ENCODE results near the gene DEPDC1B.

DNA sequence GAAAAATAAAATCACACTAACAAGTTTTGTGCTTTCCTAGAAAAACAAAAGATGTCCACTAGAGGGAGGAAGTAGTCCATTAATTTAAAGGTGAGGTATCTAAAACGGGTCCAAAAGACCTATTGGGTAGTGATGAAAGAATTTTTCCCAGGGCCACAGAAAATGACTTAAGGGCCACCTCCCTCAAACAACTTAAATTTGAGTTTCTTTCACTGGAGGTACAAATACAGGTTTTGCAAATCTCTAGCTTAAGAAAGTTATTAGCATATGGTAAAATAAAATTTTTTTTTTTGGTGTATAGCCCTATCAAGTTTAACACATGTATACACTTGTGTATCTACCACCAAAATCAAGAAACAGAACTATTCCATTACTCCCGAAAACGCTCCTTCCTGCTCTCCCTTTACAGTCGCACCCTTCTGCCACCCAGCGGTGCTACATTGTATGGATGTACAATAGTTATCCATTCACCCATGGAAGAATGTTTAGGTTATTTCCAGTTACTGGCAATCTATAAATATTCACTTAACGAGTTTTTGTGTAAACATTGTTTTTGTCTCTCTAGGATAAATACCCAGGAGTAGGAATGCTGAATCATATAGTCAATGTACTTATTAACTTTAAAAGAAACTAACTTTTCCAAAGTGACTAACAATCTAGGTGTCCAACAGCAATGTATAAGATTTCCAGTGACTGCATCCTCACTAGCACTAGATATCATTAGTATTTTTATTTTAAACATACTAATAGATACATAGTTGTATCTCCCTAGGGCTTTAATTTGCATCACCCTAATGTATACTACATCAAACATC is 21.9 kb downstream of the DEPDC1B start:
- TF ChIP-seq, protein P1, sequence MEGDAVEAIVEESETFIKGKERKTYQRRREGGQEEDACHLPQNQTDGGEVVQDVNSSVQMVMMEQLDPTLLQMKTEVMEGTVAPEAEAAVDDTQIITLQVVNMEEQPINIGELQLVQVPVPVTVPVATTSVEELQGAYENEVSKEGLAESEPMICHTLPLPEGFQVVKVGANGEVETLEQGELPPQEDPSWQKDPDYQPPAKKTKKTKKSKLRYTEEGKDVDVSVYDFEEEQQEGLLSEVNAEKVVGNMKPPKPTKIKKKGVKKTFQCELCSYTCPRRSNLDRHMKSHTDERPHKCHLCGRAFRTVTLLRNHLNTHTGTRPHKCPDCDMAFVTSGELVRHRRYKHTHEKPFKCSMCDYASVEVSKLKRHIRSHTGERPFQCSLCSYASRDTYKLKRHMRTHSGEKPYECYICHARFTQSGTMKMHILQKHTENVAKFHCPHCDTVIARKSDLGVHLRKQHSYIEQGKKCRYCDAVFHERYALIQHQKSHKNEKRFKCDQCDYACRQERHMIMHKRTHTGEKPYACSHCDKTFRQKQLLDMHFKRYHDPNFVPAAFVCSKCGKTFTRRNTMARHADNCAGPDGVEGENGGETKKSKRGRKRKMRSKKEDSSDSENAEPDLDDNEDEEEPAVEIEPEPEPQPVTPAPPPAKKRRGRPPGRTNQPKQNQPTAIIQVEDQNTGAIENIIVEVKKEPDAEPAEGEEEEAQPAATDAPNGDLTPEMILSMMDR (conservative IDR thresholded peaks at IDR 0.05; ENCODE audit: low read length) = peak; percentile 80
- TF ChIP-seq EZH2phosphoT487 (IDR thresholded peaks at IDR 0.05; ENCODE audit: borderline replicate concordance) = no peak

Data from Loucy (cell line).